Right lobe of liver (tissue), 6 donors: ENCODE measurements around the gene SLF2. TPM values are rescaled to one million over a fixed set of nuclear protein-coding genes. Genes with fewer than 3 reads are reported as not detected.

Experiments used
- ATAC-seq, 4 donors: fragments of 200-7000 bp; cut with Tn5 transposase; one replicate each; pipeline ENCODE4 v1.9.1; 2020; ENCODE audit warnings: mild to moderate bottlenecking in 4 of 4, moderate library complexity in 4 of 4
- DNase-seq, 3 donors: peaks; one replicate each; pipeline ENCODE4 v3.0.0-alpha.2; 2020
- H3K27ac ChIP-seq, 3 donors: fragments of 200-600 bp; one replicate each; pipeline ENCODE4 v1.8.0; 2022
- H3K27me3 ChIP-seq, 2 donors: fragments of 200-600 bp; one replicate each; pipeline ENCODE4 v1.8.0; 2022
- H3K36me3 ChIP-seq, 4 donors: fragments of 200-600 bp; sonication (generic) in 1 of 4; one replicate each; pipeline versions ENCODE4 v1.5.1 to v1.8.0; 2017 to 2022; ENCODE audit warnings: control low read depth in 1 of 4
- H3K4me1 ChIP-seq, 4 donors: fragments of 200-600 bp; sonication (generic) in 1 of 4; one replicate each; pipeline versions ENCODE4 v1.5.1 to v1.8.0; 2017 to 2022; ENCODE audit warnings: control low read depth in 1 of 4
- H3K4me3 ChIP-seq, 3 donors: fragments of 200-600 bp; one replicate each; pipeline ENCODE4 v1.8.0; 2022
- H3K9me3 ChIP-seq, 4 donors: fragments of 200-600 bp; sonication (generic) in 1 of 4; one replicate each; pipeline versions ENCODE4 v1.5.1 to v1.8.0; 2017 to 2022; ENCODE audit warnings: control low read depth in 1 of 4
- CTCF ChIP-seq, 4 donors: fragments of 200-600 bp in 3 of 4; fragments of 450-650 bp in 1 of 4; IDR thresholded peaks; one replicate each; pipeline versions ENCODE4 v1.5.1 to v1.8.0; 2016 to 2022; ENCODE audit warnings: antibody characterized with exemption in 4 of 4, mild to moderate bottlenecking in 2 of 4
- POLR2A ChIP-seq: fragments of 450-650 bp; IDR thresholded peaks from one replicate; pipeline ENCODE4 v1.6.1; 2017; ENCODE audit warnings: antibody characterized with exemption, mild to moderate bottlenecking
- WGBS: methylation state at CpG from one replicate; pipeline ENCODE4 v1.1.6; 2018; ENCODE audit warnings: low coverage, low lambda C conversion rate; ENCODE audit not compliant: insufficient coverage; ENCODE audit errors: missing lambda C conversion rate; 5-methylcytosine and 5-hydroxymethylcytosine counted together
- intact Hi-C, 2 donors: fragments of 100-400 bp; cut with DNase I; formaldehyde crosslinking; loops; one replicate each; pipeline versions ENCODE4 v1.11.2 to v1.14.1; 2022
- total RNA-seq, 6 experiments: library from RNA; depleted of rRNA in 2 of 6; stranded (reverse); fragments of >200 nt in 2 of 6; fragmentation: NEBNext Ultra II Directional in 3 of 6; extraction: Animal tissue kit (Norgen Biotek cat#: 25700) in 3 of 6; gene quantifications; one replicate each; pipeline versions ENCODE4 v1.1.0 to v1.2.4, GENCODE V29; 2016 to 2023
- donor health status: DM: no; HTN: yes; CAD: no.
- donor health status: DM: no; HTN: no; CAD: no.
- donor health status: DM: no; HTN: no; CAD: no.
- donor health status: DM: no; HTN: yes; CAD: no.
- donor health status: DM: no; HTN: yes; CAD: no.

SLF2 gene
- total RNA-seq, 6 experiments from 2014 or later = 7.1 to 14.2 (median 10.0) TPM

- no peaks in the 10 kb centered on the region for H3K27me3 ChIP-seq
- H3K4me1 ChIP-seq = peaks cover 0 to 29% (median 9%) of the 10 kb centered on the region in 4 donors
- peaks cover 0 to 36% (median 6%) of the 10 kb centered on the region in 4 donors for H3K36me3 ChIP-seq
- peak overlapping the region; percentile 64 to 96 (median 87) for H3K4me3 ChIP-seq
- 15% methylated on average over 8 of the region's 17 CpGs for WGBS
- no peak for TF ChIP-seq POLR2A
- TF ChIP-seq CTCF (IDR thresholded peaks at IDR 0.05) = no peak
- no peak for DNase-seq
- peak overlapping the region in 1 of 3 donors; percentile 78 for H3K27ac ChIP-seq
- ATAC-seq = peak in 1 of 4 donors; percentile 22
- intact Hi-C loops = no loop called here
- H3K9me3 ChIP-seq = no peaks in the 10 kb centered on the region
Observed at GRCh38 chr10:100986623-100986951, 73.8 kb downstream of the SLF2 start.

GRCh38 chr10:100986952-100987684 is 74.4 kb downstream of the SLF2 start, which contains the start of the genes MRPL43 and TWNK:
MRPL43 (minus strand) TSS chr10:100987497; CDS start chr10:100987443, 54 bp downstream.
TWNK (plus strand) TSS chr10:100987543; CDS start chr10:100988211, 668 bp downstream.
- WGBS = under 1% methylated on average over 31 of the region's 75 CpGs
- ATAC-seq (peak; percentile 83 to 89 (median 83)), DNase-seq (peak; percentile 83 to 90 (median 87))
- H3K4me1 ChIP-seq = peaks cover 0 to 29% (median 9%) of the 10 kb centered on the region in 4 donors
- no peaks in the 10 kb centered on the region for H3K27me3 ChIP-seq
- H3K27ac ChIP-seq = peak within 1 kb of the TSS; percentile 52 to 78 (median 58)
- TF ChIP-seq POLR2A = peak; percentile 33
- TF ChIP-seq CTCF (IDR thresholded peaks at IDR 0.05) = no peak
- intact Hi-C loops = no loop called here
- H3K36me3 ChIP-seq = peaks cover 0 to 30% (median 6%) of the 10 kb centered on the region in 4 donors
- H3K4me3 ChIP-seq = peak within 1 kb of the TSS; percentile 64 to 96 (median 87)
- H3K9me3 ChIP-seq = no peaks in the 10 kb centered on the region

GRCh38 chr10:100987685-100988049 is 74.9 kb downstream of the SLF2 start:
- H3K27me3 ChIP-seq = no peaks in the 10 kb centered on the region
- WGBS = 2% methylated on average over 15 of the region's 15 CpGs
- H3K9me3 ChIP-seq = no peaks in the 10 kb centered on the region
- H3K36me3 ChIP-seq = peaks cover 0 to 25% (median 6%) of the 10 kb centered on the region in 4 donors
- H3K27ac ChIP-seq = peak overlapping the region in 2 of 3 donors; percentile 58 to 78
- DNase-seq = no peak
- TF ChIP-seq CTCF (IDR thresholded peaks at IDR 0.05) (no peak), POLR2A (no peak)
- intact Hi-C loops = no loop called here
- peaks cover 0 to 29% (median 9%) of the 10 kb centered on the region in 4 donors for H3K4me1 ChIP-seq
- peak overlapping the region; percentile 64 to 96 (median 87) for H3K4me3 ChIP-seq
- no peak for ATAC-seq

- H3K4me1 ChIP-seq = peaks cover 0 to 29% (median 9%) of the 10 kb centered on the region in 4 donors
- ATAC-seq = no peak
- intact Hi-C loops = no loop called here
- H3K27me3 ChIP-seq = no peaks in the 10 kb centered on the region
- H3K4me3 ChIP-seq = peak overlapping the region; percentile 64 to 96 (median 87)
- H3K27ac ChIP-seq = no peak overlapping the region
- WGBS = no CpG with 5 or more reads among the region's 10 CpGs
- no peaks in the 10 kb centered on the region for H3K9me3 ChIP-seq
- TF ChIP-seq CTCF (IDR thresholded peaks at IDR 0.05) = no peak
- TF ChIP-seq POLR2A = no peak
- no peak for DNase-seq
- peaks cover 0 to 21% (median 6%) of the 10 kb centered on the region in 4 donors for H3K36me3 ChIP-seq
Observed at GRCh38 chr10:100988166-100988565, 75.4 kb downstream of the SLF2 start.
